ENCODE measurements around the gene DENND4A. TPM values are rescaled to one million over a fixed set of nuclear protein-coding genes. Genes with fewer than 3 reads are reported as not detected.

The DENND4A gene
- total RNA-seq, 4 donors from 2014 or later: 16.5 to 40.4 (median 24.5) TPM

GRCh38 chr15:65644282-65644681, 147.8 kb downstream of the DENND4A start:
- no peak for DNase-seq
- TF ChIP-seq POLR2AphosphoS5 (IDR thresholded peaks at IDR 0.05) (no peak), POLR2A (IDR thresholded peaks at IDR 0.05) (no peak), CTCF (IDR thresholded peaks at IDR 0.05) (no peak), EP300 (IDR thresholded peaks at IDR 0.05; ENCODE audit: low read depth) (no peak)
- no peaks in the 10 kb centered on the region for H3K9me3 ChIP-seq
- no peaks in the 10 kb centered on the region for H3K27me3 ChIP-seq
- intact Hi-C loops (cut with DNase I; ENCODE audit: low total_unique reads) (loop anchor here (10.0 kb wide), 1 partner anchor 211 kb away; no protein-coding TSS in a partner anchor), in situ Hi-C loops (cut with MboI; ENCODE audit: low pct_ligation_motif_present in 1 of 4, low pct_unique_long_range_greater_than_20kb in 1 of 4, low sequenced_read_pairs in 3 of 4) (loop anchor here (10.0 to 25.0 kb wide), 3 partner anchors 211 to 543 kb away; partner anchors contain the start of gene RAB11A (in 1 of the 4))
- H3K4me1 ChIP-seq: peaks cover 0 to 7% (median 2%) of the 10 kb centered on the region in 4 donors
- no peaks in the 10 kb centered on the region for H3K36me3 ChIP-seq
- no peak overlapping the region for H3K27ac ChIP-seq
- no peak overlapping the region for H3K4me3 ChIP-seq
- 97% methylated on average over 4 of the region's 4 CpGs; no CpG with 5 or more reads in 1 of the 2 donors for WGBS, 2 donors (ENCODE audit: low coverage in 1 of 2)

- TF ChIP-seq EP300 (IDR thresholded peaks at IDR 0.05; ENCODE audit: low read depth) (no peak), POLR2AphosphoS5 (IDR thresholded peaks at IDR 0.05) (no peak), POLR2A (IDR thresholded peaks at IDR 0.05) (no peak), CTCF (IDR thresholded peaks at IDR 0.05) (no peak)
- H3K4me3 ChIP-seq: no peak overlapping the region
- H3K27me3 ChIP-seq: no peaks in the 10 kb centered on the region
- WGBS, 2 donors (ENCODE audit: low coverage in 1 of 2): 53 to 70% methylated on average over 3 to 6 of the region's 6 CpGs
- in situ Hi-C loops (cut with MboI; ENCODE audit: low pct_ligation_motif_present in 1 of 4, low pct_unique_long_range_greater_than_20kb in 1 of 4, low sequenced_read_pairs in 3 of 4): loop anchor here (10.0 to 25.0 kb wide), 3 partner anchors 212 to 545 kb away; partner anchors contain the start of gene RAB11A (in 1 of the 4)
- H3K4me1 ChIP-seq: peaks cover 0 to 10% (median 2%) of the 10 kb centered on the region in 4 donors
- H3K36me3 ChIP-seq: no peaks in the 10 kb centered on the region
- H3K27ac ChIP-seq: no peak overlapping the region
- H3K9me3 ChIP-seq: no peaks in the 10 kb centered on the region
- intact Hi-C loops (cut with DNase I; ENCODE audit: low total_unique reads): loop anchor here (10.0 kb wide), 1 partner anchor 212 kb away; no protein-coding TSS in a partner anchor
- no peak for DNase-seq
These were observed 149.5 kb downstream of the DENND4A start for GRCh38 chr15:65642594-65642993.

GRCh38 chr15:65641768-65642475, 150.2 kb downstream of the DENND4A start:
- Histone ChIP-seq H3K27me3 (no peaks in the 10 kb centered on the region), H3K27ac (no peak overlapping the region), H3K9me3 (no peaks in the 10 kb centered on the region), H3K36me3 (no peaks in the 10 kb centered on the region), H3K4me3 (no peak overlapping the region), H3K4me1 (peaks cover 0 to 10% (median 2%) of the 10 kb centered on the region in 4 donors)
- TF ChIP-seq POLR2AphosphoS5 (IDR thresholded peaks at IDR 0.05): no peak
- TF ChIP-seq POLR2A (IDR thresholded peaks at IDR 0.05): no peak
- TF ChIP-seq CTCF (IDR thresholded peaks at IDR 0.05): no peak
- TF ChIP-seq EP300 (IDR thresholded peaks at IDR 0.05; ENCODE audit: low read depth): no peak
- WGBS, 2 donors (ENCODE audit: low coverage in 1 of 2): 68 to 80% methylated on average over 1 to 6 of the region's 6 CpGs
- no peak for DNase-seq
- intact Hi-C loops (cut with DNase I; ENCODE audit: low total_unique reads): loop anchor here (10.0 kb wide), 1 partner anchor 213 kb away; no protein-coding TSS in a partner anchor
- in situ Hi-C loops (cut with MboI; ENCODE audit: low pct_ligation_motif_present in 1 of 4, low pct_unique_long_range_greater_than_20kb in 1 of 4, low sequenced_read_pairs in 3 of 4): loop anchor here (10.0 to 25.0 kb wide), 3 partner anchors 213 to 545 kb away; partner anchors contain the start of gene RAB11A (in 1 of the 4)

- H3K27me3 ChIP-seq: no peaks in the 10 kb centered on the region
- H3K9me3 ChIP-seq: no peaks in the 10 kb centered on the region
- intact Hi-C loops (cut with DNase I; ENCODE audit: low total_unique reads): no loop called here
- peaks cover 0 to 10% (median 2%) of the 10 kb centered on the region in 4 donors for H3K4me1 ChIP-seq
- no peak overlapping the region for H3K27ac ChIP-seq
- 71 to 100% methylated on average over 1 to 6 of the region's 6 CpGs for WGBS, 2 donors (ENCODE audit: low coverage in 1 of 2)
- TF ChIP-seq CTCF (IDR thresholded peaks at IDR 0.05): no peak
- TF ChIP-seq POLR2AphosphoS5 (IDR thresholded peaks at IDR 0.05): no peak
- no peak for TF ChIP-seq EP300 (IDR thresholded peaks at IDR 0.05; ENCODE audit: low read depth)
- no peak for TF ChIP-seq POLR2A (IDR thresholded peaks at IDR 0.05)
- no peak overlapping the region for H3K4me3 ChIP-seq
- no peak for DNase-seq
- in situ Hi-C loops (cut with MboI; ENCODE audit: low pct_ligation_motif_present in 1 of 4, low pct_unique_long_range_greater_than_20kb in 1 of 4, low sequenced_read_pairs in 3 of 4): loop anchor here in 3 of 4 donors (10.0 to 25.0 kb wide), 3 partner anchors 215 to 548 kb away; partner anchors contain the start of gene RAB11A (in 1 of the 3)
- H3K36me3 ChIP-seq: no peaks in the 10 kb centered on the region
These were observed 152.6 kb downstream of the DENND4A start for GRCh38 chr15:65639509-65639908.

Measured in transverse colon (tissue), 4 donors.